Kidney (tissue), 14 donors: Measurements from ENCODE around the gene ANKRD30BL. TPM values are rescaled to one million over a fixed set of nuclear protein-coding genes. Genes with fewer than 3 reads are reported as not detected.
"Not testable (repeated sequence)": the region's sequence is repeated elsewhere in the genome, so short reads cannot be mapped to it uniquely, and the experiment has no call there.

Source experiments
- DNase-seq, 5 donors: peaks; one replicate each; pipeline ENCODE4 v3.0.0-alpha.2; 2013 to 2020
- FAIRE-seq: peaks from 2 replicates; lab custom pipeline; 2012; peaks lifted over from hg19 to GRCh38; lab: Jason Lieb, UNC
- H3K27ac ChIP-seq, 2 donors: one replicate each; pipeline ENCODE4 v1.7.0; 2013; ENCODE audit warnings: low read depth in 2 of 2, low read length in 2 of 2, inconsistent platforms in 1 of 2
- H3K27me3 ChIP-seq: one replicate; pipeline ENCODE4 v1.7.1; 2013; ENCODE audit warnings: low read length, inconsistent platforms; ENCODE audit not compliant: control insufficient read depth, insufficient read depth
- H3K36me3 ChIP-seq, 3 donors: one replicate each; pipeline versions ENCODE4 v1.7.0 to v1.7.1; 2013; ENCODE audit warnings: low read length in 3 of 3, control low read depth in 1 of 3, inconsistent platforms in 1 of 3; ENCODE audit not compliant: insufficient read depth in 3 of 3, control insufficient read depth in 2 of 3
- H3K4me1 ChIP-seq, 3 donors: one replicate each; pipeline versions ENCODE4 v1.7.0 to v1.7.1; 2013; ENCODE audit warnings: low read length in 3 of 3, inconsistent platforms in 1 of 3, low read depth in 1 of 3; ENCODE audit not compliant: control insufficient read depth in 2 of 3, insufficient read depth in 2 of 3
- H3K4me3 ChIP-seq, 3 donors: one replicate each; pipeline versions ENCODE4 v1.7.0 to v1.8.1; 2013; ENCODE audit warnings: low read length in 3 of 3, control low read depth in 1 of 3, inconsistent platforms in 1 of 3
- H3K9ac ChIP-seq, 3 donors: one replicate each; pipeline versions ENCODE4 v1.7.0 to v1.7.1; 2013; ENCODE audit warnings: low read length in 3 of 3, control low read depth in 1 of 3, inconsistent platforms in 1 of 3
- H3K9me3 ChIP-seq, 3 donors: one replicate each; pipeline versions ENCODE4 v1.7.0 to v1.7.1; 2013; ENCODE audit warnings: low read length in 3 of 3, control low read depth in 1 of 3, inconsistent platforms in 1 of 3; ENCODE audit not compliant: control insufficient read depth in 2 of 3, insufficient read depth in 1 of 3
- intact Hi-C: fragments of 100-400 bp; cut with DNase I; formaldehyde crosslinking; loops from one replicate; pipeline ENCODE4 v1.11.1; 2022
- polyA plus RNA-seq: library from polyadenylated mRNA; stranded (reverse); fragments of 350-450 nt; fragmentation: Illumina TruSeq; extraction: RNeasy Lipid Tissue Mini Kit (QIAGEN cat#74804); gene quantifications from one replicate; pipeline ENCODE4 v1.2.3, GENCODE V29; 2014; ENCODE audit warnings: low read depth, low replicate concordance; ENCODE audit not compliant: insufficient read depth
- total RNA-seq: library from RNA; stranded (reverse); fragmentation: NEBNext Ultra II Directional; extraction: Animal tissue kit (Norgen Biotek cat#: 25700); gene quantifications from one replicate; pipeline ENCODE4 v1.2.1, GENCODE V29; 2021
- TF ChIP-seq, protein P1 (sequence below): IDR thresholded peaks from 3 replicates; pipeline ENCODE4 v1.5.1; 2012; ENCODE audit warnings: mild to moderate bottlenecking, moderate library complexity, borderline replicate concordance; ENCODE audit not compliant: insufficient read depth; ENCODE audit errors: extremely low read depth
- donor health status: control.
- donor health status: control.
- donor health status: control.
- donor health status: control.
- donor health status: control.
- donor health status: DM: yes; HTN: yes; CAD: no.
- donor health status: Normal renal cell carcinoma (clear cell type).

The ANKRD30BL gene
- total and polyA plus RNA-seq, 2 donors from 2014 or later: not detected

DNA sequence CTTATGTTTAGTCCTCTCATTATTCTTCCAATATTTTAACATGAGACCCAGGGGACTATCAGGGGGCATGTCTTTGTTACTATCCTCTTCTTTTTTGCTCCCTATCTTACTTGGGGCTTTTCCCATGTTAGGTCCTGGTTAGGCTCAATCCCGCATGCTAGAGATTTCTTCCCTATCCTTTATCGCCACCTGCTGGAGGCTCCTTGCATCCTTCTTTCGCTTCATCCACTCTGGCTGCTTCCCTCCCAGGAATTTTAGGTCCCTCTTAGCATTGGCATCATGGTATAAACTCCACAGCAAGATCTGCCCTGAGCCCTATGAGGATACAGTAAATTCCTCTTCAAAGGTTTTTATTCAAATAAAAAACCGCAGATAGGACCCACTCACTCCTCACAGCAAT lies 15.0 kb downstream of the ANKRD30BL start:
- intact Hi-C loops, H3K27ac ChIP-seq, FAIRE-seq, H3K36me3 ChIP-seq, H3K9ac ChIP-seq, H3K4me3 ChIP-seq, H3K9me3 ChIP-seq, H3K27me3 ChIP-seq, H3K4me1 ChIP-seq: not testable (repeated sequence)
- DNase-seq: peak in 4 of 5 donors; percentile 53 to 75 (median 66)
- TF ChIP-seq, protein P1, sequence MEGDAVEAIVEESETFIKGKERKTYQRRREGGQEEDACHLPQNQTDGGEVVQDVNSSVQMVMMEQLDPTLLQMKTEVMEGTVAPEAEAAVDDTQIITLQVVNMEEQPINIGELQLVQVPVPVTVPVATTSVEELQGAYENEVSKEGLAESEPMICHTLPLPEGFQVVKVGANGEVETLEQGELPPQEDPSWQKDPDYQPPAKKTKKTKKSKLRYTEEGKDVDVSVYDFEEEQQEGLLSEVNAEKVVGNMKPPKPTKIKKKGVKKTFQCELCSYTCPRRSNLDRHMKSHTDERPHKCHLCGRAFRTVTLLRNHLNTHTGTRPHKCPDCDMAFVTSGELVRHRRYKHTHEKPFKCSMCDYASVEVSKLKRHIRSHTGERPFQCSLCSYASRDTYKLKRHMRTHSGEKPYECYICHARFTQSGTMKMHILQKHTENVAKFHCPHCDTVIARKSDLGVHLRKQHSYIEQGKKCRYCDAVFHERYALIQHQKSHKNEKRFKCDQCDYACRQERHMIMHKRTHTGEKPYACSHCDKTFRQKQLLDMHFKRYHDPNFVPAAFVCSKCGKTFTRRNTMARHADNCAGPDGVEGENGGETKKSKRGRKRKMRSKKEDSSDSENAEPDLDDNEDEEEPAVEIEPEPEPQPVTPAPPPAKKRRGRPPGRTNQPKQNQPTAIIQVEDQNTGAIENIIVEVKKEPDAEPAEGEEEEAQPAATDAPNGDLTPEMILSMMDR: peak; percentile 58
